K562 (cell line): ENCODE measurements around the gene MMP20.

Experiments
- ARHGAP35 ChIP-seq: fragments of 450-650 bp; IDR thresholded peaks from 2 replicates; pipeline ENCODE4 v1.6.1; 2018; ENCODE audit not compliant: partially characterized antibody
- BDP1 ChIP-seq: IDR thresholded peaks from 3 replicates; pipeline ENCODE4 v1.6.1; 2011; ENCODE audit not compliant: insufficient read length, insufficient read depth
- CUX1 ChIP-seq: fragments of 200-800 bp; sonication (Bioruptor generic); IDR thresholded peaks from 2 replicates; pipeline ENCODE4 v1.6.1; 2016; ENCODE audit warnings: missing genetic modification characterization, missing compliant biosample characterization
- FOXK1 ChIP-seq: sonication (generic); formaldehyde crosslinking; IDR thresholded peaks from 2 replicates; pipeline ENCODE4 v1.8.0; 2022; ENCODE audit warnings: missing genetic modification reagents, mild to moderate bottlenecking, borderline replicate concordance
- HNRNPLL ChIP-seq: fragments of 200-400 bp; formaldehyde crosslinking; IDR thresholded peaks from 2 replicates; pipeline ENCODE4 v1.6.1; 2017; ENCODE audit warnings: low read length, low read depth, mild to moderate bottlenecking; ENCODE audit not compliant: poor library complexity, severe bottlenecking
- NFXL1 ChIP-seq: fragments of 450-650 bp; formaldehyde crosslinking; IDR thresholded peaks from 2 replicates; pipeline ENCODE4 v1.4.0; 2021; ENCODE audit warnings: mild to moderate bottlenecking
- POLR2G ChIP-seq: fragments of 200-400 bp; formaldehyde crosslinking; IDR thresholded peaks from 2 replicates; pipeline ENCODE4 v1.6.1; 2017; ENCODE audit warnings: low read depth, mild to moderate bottlenecking, antibody characterized with exemption, low read length, moderate library complexity
- SAFB ChIP-seq: fragments of 200-400 bp; formaldehyde crosslinking; IDR thresholded peaks from 2 replicates; pipeline ENCODE4 v1.6.1; 2017; ENCODE audit warnings: low read depth, low read length, borderline replicate concordance
- SMC3 ChIP-seq: conservative IDR thresholded peaks from 2 replicates; pipeline ENCODE4 v1.6.1; 2011; ENCODE audit warnings: low read depth, low read length, improper control_type of control experiment; ENCODE audit not compliant: insufficient read depth
- SNIP1 ChIP-seq: fragments of 450-650 bp; IDR thresholded peaks from 2 replicates; pipeline ENCODE4 v1.7.1; 2017; ENCODE audit warnings: low read depth, mild to moderate bottlenecking

GRCh38 chr11:102640946-102641345 lies 15.8 kb upstream of the MMP20 start:
- TF ChIP-seq SAFB = no peak
- TF ChIP-seq CUX1 = no peak
- no peak for TF ChIP-seq SMC3
- TF ChIP-seq FOXK1 (CRISPR knock-in tag) = no peak
- TF ChIP-seq ARHGAP35 = no peak
- no peak for TF ChIP-seq SNIP1
- TF ChIP-seq HNRNPLL = no peak
- TF ChIP-seq NFXL1 (CRISPR knock-in tag) = no peak
- no peak for TF ChIP-seq POLR2G
- no peak for TF ChIP-seq BDP1
